ENCODE measurements around the gene CCDC116. TPM values are rescaled to one million over a fixed set of nuclear protein-coding genes. Genes with fewer than 3 reads are reported as not detected.

The CCDC116 gene, protein sequence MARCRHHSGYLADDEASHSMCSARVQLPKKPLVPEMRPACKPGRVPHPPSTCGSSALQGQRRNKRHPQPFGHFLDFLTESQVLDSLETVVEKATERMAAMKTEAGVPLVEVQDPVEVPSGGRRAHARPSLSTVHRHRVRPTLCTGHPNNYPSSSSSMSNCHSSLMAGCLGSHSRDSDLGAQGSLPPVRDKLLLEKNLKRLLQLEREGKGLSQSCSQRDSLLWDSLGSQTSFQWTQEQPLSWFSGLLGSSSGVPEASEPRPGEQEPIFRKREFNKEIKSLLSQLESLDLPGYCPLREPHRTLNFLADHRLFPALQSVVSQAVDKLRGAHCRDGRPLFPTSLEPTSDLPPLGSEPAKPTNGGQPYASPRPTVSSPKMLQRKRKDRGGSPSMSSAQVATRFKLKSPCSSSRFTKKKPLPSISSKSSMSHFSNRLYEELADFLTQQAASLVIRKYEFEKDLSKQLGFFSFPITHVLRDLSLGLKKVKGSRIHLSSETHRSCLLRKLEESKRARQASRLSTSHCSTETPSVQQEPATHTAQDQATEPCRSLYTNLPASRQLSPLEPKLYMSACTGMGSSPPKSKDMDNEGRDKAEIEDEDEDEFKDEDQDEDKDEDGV
- under 1 TPM; 0.46 to 0.88 (median 0.66) TPM for total RNA-seq
- polyA plus RNA-seq: under 1 TPM in 1 of 2 donors, not detected in 1; 0.85 TPM
- long read RNA-seq, donor 1, partial matches to known transcripts: 1 of 2 reads
- long read RNA-seq, donor 1, other reads (novel, unspliced or antisense): 1 of 2 reads
- long read RNA-seq, donor 2: 0 reads
- long read RNA-seq, donor 3: 0 reads

- no peak for DNase-seq
- H3K4me3 ChIP-seq: no peak within 1 kb of the TSS
- H3K36me3 ChIP-seq: no peaks in the 10 kb centered on the region
- no peaks in the 10 kb centered on the region for H3K27me3 ChIP-seq
- TF ChIP-seq, protein P1, sequence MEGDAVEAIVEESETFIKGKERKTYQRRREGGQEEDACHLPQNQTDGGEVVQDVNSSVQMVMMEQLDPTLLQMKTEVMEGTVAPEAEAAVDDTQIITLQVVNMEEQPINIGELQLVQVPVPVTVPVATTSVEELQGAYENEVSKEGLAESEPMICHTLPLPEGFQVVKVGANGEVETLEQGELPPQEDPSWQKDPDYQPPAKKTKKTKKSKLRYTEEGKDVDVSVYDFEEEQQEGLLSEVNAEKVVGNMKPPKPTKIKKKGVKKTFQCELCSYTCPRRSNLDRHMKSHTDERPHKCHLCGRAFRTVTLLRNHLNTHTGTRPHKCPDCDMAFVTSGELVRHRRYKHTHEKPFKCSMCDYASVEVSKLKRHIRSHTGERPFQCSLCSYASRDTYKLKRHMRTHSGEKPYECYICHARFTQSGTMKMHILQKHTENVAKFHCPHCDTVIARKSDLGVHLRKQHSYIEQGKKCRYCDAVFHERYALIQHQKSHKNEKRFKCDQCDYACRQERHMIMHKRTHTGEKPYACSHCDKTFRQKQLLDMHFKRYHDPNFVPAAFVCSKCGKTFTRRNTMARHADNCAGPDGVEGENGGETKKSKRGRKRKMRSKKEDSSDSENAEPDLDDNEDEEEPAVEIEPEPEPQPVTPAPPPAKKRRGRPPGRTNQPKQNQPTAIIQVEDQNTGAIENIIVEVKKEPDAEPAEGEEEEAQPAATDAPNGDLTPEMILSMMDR (IDR thresholded peaks at IDR 0.05): no peak
- TF ChIP-seq POLR2A (IDR thresholded peaks at IDR 0.05) (no peak), EP300 (IDR thresholded peaks at IDR 0.05) (no peak)
- peaks cover 5% of the 10 kb centered on the region for H3K4me1 ChIP-seq (ENCODE audit: insufficient read depth)
- H3K27ac ChIP-seq: no peak within 1 kb of the TSS
- H3K9me3 ChIP-seq: no peaks in the 10 kb centered on the region
- intact Hi-C loops (cut with DNase I): no loop called here
- 76 to 84% (median 78%) methylated on average over 27 of the region's 27 CpGs for WGBS, 3 donors
Measured at GRCh38 chr22:21632237-21632895, at the start of gene CCDC116. CCDC116 (plus strand) TSS chr22:21632760; CDS start chr22:21633182, 422 bp downstream.

DNA sequence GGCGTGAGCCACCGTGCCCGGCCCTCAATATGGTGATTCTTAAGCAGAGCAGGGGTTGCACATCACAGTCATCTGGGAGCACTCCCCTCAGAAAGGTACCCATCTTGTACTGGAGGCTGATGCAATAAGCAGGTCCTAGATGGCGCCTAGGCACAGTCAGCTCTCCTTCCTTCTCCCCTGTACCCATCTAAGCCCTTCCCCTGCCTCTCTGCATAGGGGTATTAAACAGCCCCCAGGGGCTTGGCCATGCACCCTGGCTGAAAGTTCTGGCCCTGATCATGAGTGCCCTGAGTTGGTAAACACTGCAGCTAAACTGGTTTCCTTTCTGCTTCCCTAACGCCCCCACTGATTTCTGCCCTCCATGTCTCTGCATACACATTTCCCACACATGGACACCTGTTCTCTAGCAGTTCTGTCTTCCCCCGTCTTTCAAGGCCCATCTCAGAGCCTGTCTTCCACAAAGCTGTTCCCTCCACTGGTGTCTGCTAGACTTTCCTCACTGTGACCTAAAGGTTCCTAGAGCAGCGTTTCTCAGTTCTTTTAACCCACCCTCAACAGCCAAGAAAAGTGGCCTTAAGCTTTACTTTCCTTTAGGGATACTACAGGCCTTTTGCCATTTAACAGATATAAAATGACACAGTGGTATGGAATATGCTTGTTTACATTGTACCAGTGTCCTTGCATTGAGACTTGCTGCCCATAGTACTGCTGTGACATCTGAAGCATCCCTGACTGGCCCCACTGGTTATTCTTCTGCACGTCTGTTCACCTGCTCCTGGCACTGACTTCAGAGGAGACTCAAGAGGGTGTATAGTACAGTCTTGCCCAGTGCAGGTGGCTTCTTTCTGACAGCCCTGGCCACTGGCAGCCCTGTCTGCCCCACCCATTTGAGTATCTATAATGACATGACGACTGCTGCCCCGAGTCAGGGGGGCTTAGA lies 49.5 kb upstream of the CCDC116 start:
- Histone ChIP-seq H3K9me3 (no peaks in the 10 kb centered on the region), H3K4me3 (no peak overlapping the region), H3K27me3 (no peaks in the 10 kb centered on the region), H3K27ac (no peak overlapping the region), H3K36me3 (no peaks in the 10 kb centered on the region), H3K4me1 (ENCODE audit: insufficient read depth) (peaks cover 12% of the 10 kb centered on the region)
- WGBS, 3 donors: 65 to 71% (median 69%) methylated on average over 10 of the region's 10 CpGs
- no peak for DNase-seq
- intact Hi-C loops (cut with DNase I): no loop called here
- TF ChIP-seq, protein P1 (IDR thresholded peaks at IDR 0.05): no peak
- TF ChIP-seq POLR2A (IDR thresholded peaks at IDR 0.05): no peak
- TF ChIP-seq EP300 (IDR thresholded peaks at IDR 0.05): no peak

DNA sequence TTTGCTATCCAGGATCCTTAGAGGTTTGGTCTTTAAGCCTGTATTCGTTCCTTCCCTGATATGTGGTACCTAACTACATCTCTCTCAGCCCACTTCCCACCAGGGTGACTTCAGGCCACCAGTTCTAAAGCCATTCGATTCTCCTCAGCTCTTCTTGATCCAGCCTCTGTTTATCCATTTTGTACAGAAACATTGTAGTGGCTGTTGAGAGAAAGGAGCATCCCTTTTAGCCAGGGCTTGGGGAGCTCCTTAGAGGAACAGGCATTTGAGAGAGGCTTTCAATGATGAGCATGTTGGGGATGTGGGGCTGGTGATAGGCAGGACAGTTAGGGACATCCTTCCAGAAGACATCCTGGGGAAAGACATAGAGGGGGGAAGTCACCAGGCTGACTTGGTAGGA lies 47.2 kb upstream of the CCDC116 start:
- H3K4me1 ChIP-seq (ENCODE audit: insufficient read depth): peaks cover 6% of the 10 kb centered on the region

More for the DNA sequence above, 47.2 kb upstream of the CCDC116 start:
- Histone ChIP-seq H3K27me3 (no peaks in the 10 kb centered on the region), H3K9me3 (no peaks in the 10 kb centered on the region), H3K4me3 (no peak overlapping the region), H3K27ac (no peak overlapping the region), H3K36me3 (no peaks in the 10 kb centered on the region)
- WGBS, 3 donors: 86 to 92% (median 91%) methylated on average over 2 of the region's 2 CpGs
- DNase-seq: no peak
- TF ChIP-seq POLR2A (IDR thresholded peaks at IDR 0.05): no peak
- TF ChIP-seq EP300 (IDR thresholded peaks at IDR 0.05): no peak
- TF ChIP-seq, protein P1 (IDR thresholded peaks at IDR 0.05): no peak
- intact Hi-C loops (cut with DNase I): loop anchor here in 1 of 4 donors (5.0 kb wide), 1 partner anchor 1482 kb away; no protein-coding TSS in a partner anchor
